Measurements from ENCODE around the gene METTL5.

GRCh38 chr2:169765523-169765922 is 59.2 kb downstream of the METTL5 start:
- no peak for TF ChIP-seq POLR2A (IDR thresholded peaks at IDR 0.05)
- TF ChIP-seq, protein P1, sequence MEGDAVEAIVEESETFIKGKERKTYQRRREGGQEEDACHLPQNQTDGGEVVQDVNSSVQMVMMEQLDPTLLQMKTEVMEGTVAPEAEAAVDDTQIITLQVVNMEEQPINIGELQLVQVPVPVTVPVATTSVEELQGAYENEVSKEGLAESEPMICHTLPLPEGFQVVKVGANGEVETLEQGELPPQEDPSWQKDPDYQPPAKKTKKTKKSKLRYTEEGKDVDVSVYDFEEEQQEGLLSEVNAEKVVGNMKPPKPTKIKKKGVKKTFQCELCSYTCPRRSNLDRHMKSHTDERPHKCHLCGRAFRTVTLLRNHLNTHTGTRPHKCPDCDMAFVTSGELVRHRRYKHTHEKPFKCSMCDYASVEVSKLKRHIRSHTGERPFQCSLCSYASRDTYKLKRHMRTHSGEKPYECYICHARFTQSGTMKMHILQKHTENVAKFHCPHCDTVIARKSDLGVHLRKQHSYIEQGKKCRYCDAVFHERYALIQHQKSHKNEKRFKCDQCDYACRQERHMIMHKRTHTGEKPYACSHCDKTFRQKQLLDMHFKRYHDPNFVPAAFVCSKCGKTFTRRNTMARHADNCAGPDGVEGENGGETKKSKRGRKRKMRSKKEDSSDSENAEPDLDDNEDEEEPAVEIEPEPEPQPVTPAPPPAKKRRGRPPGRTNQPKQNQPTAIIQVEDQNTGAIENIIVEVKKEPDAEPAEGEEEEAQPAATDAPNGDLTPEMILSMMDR (IDR thresholded peaks at IDR 0.05) = no peak

Data from vagina (tissue), 2 donors.